Fibroblast of skin of abdomen (primary cell): ENCODE measurements around the gene SV2B.
A peak's percentile ranks its signal among the peaks of the same experiment; 100 is the strongest.

Source experiments
- DNase-seq: peaks from one replicate; pipeline ENCODE4 v3.0.0-alpha.2; 2013

Gene SV2B

GRCh38 chr15:91238644-91239425, 138.8 kb downstream of the SV2B start:
- no peak for DNase-seq

GRCh38 chr15:91243826-91244225, 143.8 kb downstream of the SV2B start:
- no peak for DNase-seq

- DNase-seq = no peak
Observed at GRCh38 chr15:91244919-91245318, 144.9 kb downstream of the SV2B start.

GRCh38 chr15:91246998-91247397, 146.9 kb downstream of the SV2B start:
- no peak for DNase-seq

GRCh38 chr15:91249591-91249990, 149.5 kb downstream of the SV2B start:
- no peak for DNase-seq

- DNase-seq = no peak
Observed at GRCh38 chr15:91252322-91252721, 152.3 kb downstream of the SV2B start.

GRCh38 chr15:91252756-91253155, 152.7 kb downstream of the SV2B start:
- DNase-seq = no peak

- no peak for DNase-seq
Observed at GRCh38 chr15:91253605-91254004, 153.5 kb downstream of the SV2B start.

- no peak for DNase-seq
Observed at GRCh38 chr15:91254766-91255165, 154.7 kb downstream of the SV2B start.

- DNase-seq = no peak
Observed at GRCh38 chr15:91255670-91256192, 155.7 kb downstream of the SV2B start.

GRCh38 chr15:91257746-91258414, 157.8 kb downstream of the SV2B start:
- no peak for DNase-seq

GRCh38 chr15:91258415-91258759, 158.3 kb downstream of the SV2B start:
- DNase-seq = no peak

- no peak for DNase-seq
Observed at GRCh38 chr15:91259077-91259476, 159.0 kb downstream of the SV2B start.

- DNase-seq = no peak
Observed at GRCh38 chr15:91261345-91261744, 161.3 kb downstream of the SV2B start.

GRCh38 chr15:91263632-91264531, 163.8 kb downstream of the SV2B start:
- DNase-seq = peak; percentile 30

- no peak for DNase-seq
Observed at GRCh38 chr15:91264651-91265351, 164.7 kb downstream of the SV2B start.

- no peak for DNase-seq
Observed at GRCh38 chr15:91265416-91265940, 165.4 kb downstream of the SV2B start.

- no peak for DNase-seq
Observed at GRCh38 chr15:91268510-91268909, 168.5 kb downstream of the SV2B start.

- DNase-seq = no peak
Observed at GRCh38 chr15:91270747-91271146, 170.7 kb downstream of the SV2B start.

GRCh38 chr15:91271565-91272153, 171.6 kb downstream of the SV2B start:
- DNase-seq = peak; percentile 62

- no peak for DNase-seq
Observed at GRCh38 chr15:91275844-91276243, 175.8 kb downstream of the SV2B start.

- no peak for DNase-seq
Observed at GRCh38 chr15:91278951-91279350, 178.9 kb downstream of the SV2B start.
